HUES64 (cell line): ENCODE measurements around the gene CSAD.
"Not testable (repeated sequence)": the region's sequence is repeated elsewhere in the genome, so short reads cannot be mapped to it uniquely, and the experiment has no call there.

Experiments used
- H3K27ac ChIP-seq: 2 replicates; pipeline ENCODE4 v1.7.0; 2013; ENCODE audit warnings: low read depth, low read length, inconsistent platforms
- H3K27me3 ChIP-seq: 2 replicates; pipeline ENCODE4 v1.6.1; 2013; ENCODE audit warnings: mild to moderate bottlenecking, low read length; ENCODE audit not compliant: insufficient read depth
- H3K36me3 ChIP-seq: 2 replicates; pipeline ENCODE4 v1.6.1; 2013; ENCODE audit warnings: mild to moderate bottlenecking, low read length; ENCODE audit not compliant: insufficient read depth
- H3K4me1 ChIP-seq: 2 replicates; pipeline ENCODE4 v1.6.1; 2013; ENCODE audit warnings: mild to moderate bottlenecking, low read length, moderate library complexity; ENCODE audit not compliant: insufficient read depth
- H3K4me3 ChIP-seq: 2 replicates; pipeline ENCODE4 v1.5.1; 2013; ENCODE audit warnings: mild to moderate bottlenecking, low read length, moderate library complexity
- H3K9ac ChIP-seq: 2 replicates; pipeline ENCODE4 v1.6.1; 2013; ENCODE audit warnings: mild to moderate bottlenecking, low read depth, low read length
- H3K9me3 ChIP-seq: 2 replicates; pipeline ENCODE4 v1.6.1; 2013; ENCODE audit warnings: low read depth, low read length; ENCODE audit not compliant: insufficient read depth
- WGBS: fragments of 150-250, 120-280 bp; methylation state at CpG from one replicate; pipeline ENCODE4 v1.1.7; 2013; ENCODE audit warnings: missing lambda C conversion rate; 5-methylcytosine and 5-hydroxymethylcytosine counted together

CSAD gene

DNA sequence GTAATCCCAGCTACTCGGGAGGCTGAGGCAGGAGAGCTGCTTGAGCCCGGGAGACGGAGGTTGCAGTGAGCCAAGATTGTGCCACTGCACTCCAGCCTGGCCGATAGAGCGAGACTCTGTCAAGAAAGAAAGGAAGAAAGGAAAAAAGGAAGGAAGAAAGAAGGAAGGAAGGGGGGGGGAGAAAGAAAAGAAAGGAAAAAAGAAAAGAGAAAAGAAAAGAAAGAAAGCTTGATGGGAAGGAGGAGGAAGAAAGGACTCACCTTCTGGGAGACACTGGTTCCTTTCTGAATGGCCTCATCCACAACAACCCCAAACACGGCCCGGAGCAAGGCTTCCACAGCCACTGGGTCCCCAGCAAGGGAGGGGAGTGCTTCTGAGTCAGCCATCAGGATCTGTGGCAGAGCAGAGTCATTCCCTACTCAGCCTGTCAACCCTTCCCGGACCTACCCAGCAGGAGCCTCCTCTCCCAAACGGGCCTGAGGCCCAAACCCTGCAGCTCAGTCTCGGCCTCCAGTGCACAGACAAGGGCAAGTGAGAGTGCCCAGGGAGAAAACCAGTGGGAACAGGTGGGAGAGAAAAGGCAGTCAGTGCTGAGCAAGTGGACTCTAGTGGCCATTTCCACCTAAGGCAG is 7.5 kb downstream of the CSAD start:
- H3K9me3 ChIP-seq, result no peaks in the 10 kb centered on the region
- H3K9ac ChIP-seq, result no peak overlapping the region
- peaks cover 7% of the 10 kb centered on the region for H3K4me1 ChIP-seq
- H3K4me3 ChIP-seq, result no peak overlapping the region
- 77% methylated on average over 10 of the region's 10 CpGs for WGBS
- no peak overlapping the region for H3K27ac ChIP-seq
- H3K27me3 ChIP-seq, result peaks cover 80% of the 10 kb centered on the region
- no peaks in the 10 kb centered on the region for H3K36me3 ChIP-seq

DNA sequence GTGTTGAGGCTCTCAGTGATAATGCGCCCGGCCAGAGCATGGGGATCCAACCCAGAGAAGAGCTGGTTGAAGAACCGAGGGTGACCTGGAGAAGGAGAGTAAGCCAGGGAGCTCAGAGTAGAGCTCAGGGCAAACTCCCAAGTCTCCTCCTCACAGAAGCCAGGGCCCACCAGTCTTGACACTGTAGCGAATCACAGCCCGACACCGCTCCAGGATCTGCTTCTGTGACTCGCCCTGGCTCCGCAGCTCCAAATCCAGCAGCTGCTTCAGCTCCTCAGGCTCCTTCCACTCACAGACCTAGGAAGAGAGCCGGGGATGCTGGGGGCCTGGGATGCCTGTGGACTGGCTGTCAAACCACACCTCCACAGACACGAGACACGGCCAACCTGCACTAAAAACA is 8.4 kb downstream of the CSAD start:
- 90% methylated on average over 11 of the region's 11 CpGs for WGBS
- H3K27me3 ChIP-seq, result peaks cover 72% of the 10 kb centered on the region
- no peak overlapping the region for H3K27ac ChIP-seq
- H3K4me3 ChIP-seq, result no peak overlapping the region
- H3K9me3 ChIP-seq, result no peaks in the 10 kb centered on the region
- H3K9ac ChIP-seq, result no peak overlapping the region
- peaks cover 7% of the 10 kb centered on the region for H3K4me1 ChIP-seq
- H3K36me3 ChIP-seq, result no peaks in the 10 kb centered on the region

GRCh38 chr12:53171725-53172329 is 8.9 kb downstream of the CSAD start:
- WGBS, result 84% methylated on average over 9 of the region's 10 CpGs
- no peak overlapping the region for H3K27ac ChIP-seq
- peaks cover 7% of the 10 kb centered on the region for H3K4me1 ChIP-seq
- H3K9ac ChIP-seq, result no peak overlapping the region
- H3K27me3 ChIP-seq, result peaks cover 68% of the 10 kb centered on the region
- no peak overlapping the region for H3K4me3 ChIP-seq
- H3K36me3 ChIP-seq, result no peaks in the 10 kb centered on the region
- H3K9me3 ChIP-seq, result no peaks in the 10 kb centered on the region

- no peak overlapping the region for H3K9ac ChIP-seq
- no peaks in the 10 kb centered on the region for H3K36me3 ChIP-seq
- no peak overlapping the region for H3K27ac ChIP-seq
- 90% methylated on average over 14 of the region's 14 CpGs for WGBS
- no peaks in the 10 kb centered on the region for H3K9me3 ChIP-seq
- H3K4me3 ChIP-seq, result no peak overlapping the region
- peaks cover 7% of the 10 kb centered on the region for H3K4me1 ChIP-seq
- H3K27me3 ChIP-seq, result peaks cover 62% of the 10 kb centered on the region
These were observed 9.6 kb downstream of the CSAD start for GRCh38 chr12:53170876-53171724.

DNA sequence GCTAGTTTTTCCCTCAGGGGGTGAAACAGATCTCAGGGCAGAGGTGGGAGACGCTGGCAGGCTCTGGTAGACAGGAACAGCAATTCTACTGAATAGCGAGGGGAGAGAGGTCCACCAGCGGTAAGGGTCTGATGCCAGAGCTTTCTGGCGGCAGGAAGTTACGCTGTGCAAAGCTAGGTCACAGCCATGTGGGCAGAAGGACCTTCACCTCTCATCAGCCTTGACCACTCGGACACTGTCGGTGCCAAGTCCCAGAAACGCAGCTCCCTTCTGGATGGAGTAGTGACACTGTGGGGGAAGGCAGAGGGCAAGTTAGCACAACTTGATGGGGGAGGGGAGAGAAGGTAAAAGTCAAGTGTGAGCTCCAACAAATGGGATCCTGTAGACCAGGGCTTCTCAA is 10.5 kb downstream of the CSAD start:
- no peaks in the 10 kb centered on the region for H3K9me3 ChIP-seq
- H3K36me3 ChIP-seq, result no peaks in the 10 kb centered on the region
- H3K9ac ChIP-seq, result no peak overlapping the region
- H3K27me3 ChIP-seq, result peaks cover 54% of the 10 kb centered on the region
- 85% methylated on average over 8 of the region's 8 CpGs for WGBS
- no peaks in the 10 kb centered on the region for H3K4me1 ChIP-seq
- no peak overlapping the region for H3K4me3 ChIP-seq
- no peak overlapping the region for H3K27ac ChIP-seq

DNA sequence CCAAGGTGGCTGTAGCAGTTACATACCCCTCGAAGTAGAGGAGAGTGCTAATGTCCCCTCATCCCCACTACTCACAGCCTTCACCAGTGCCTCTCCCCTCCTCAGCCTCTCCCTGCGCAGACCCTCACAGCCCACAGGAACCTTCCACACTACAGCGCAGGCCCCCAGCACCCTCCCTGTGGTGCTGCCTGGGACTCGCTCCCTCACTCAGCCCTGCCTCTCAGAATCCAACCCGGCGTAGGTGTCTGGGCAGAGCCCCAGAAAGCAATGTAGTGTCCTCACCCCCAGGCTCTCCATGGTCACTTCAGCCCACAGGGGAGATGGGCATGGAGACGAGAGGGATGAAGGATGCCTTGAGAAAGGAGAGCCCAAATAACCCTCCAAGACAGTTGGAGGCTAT is 11.1 kb downstream of the CSAD start:
- H3K4me3 ChIP-seq, result no peak overlapping the region
- H3K27ac ChIP-seq, result no peak overlapping the region
- no peaks in the 10 kb centered on the region for H3K4me1 ChIP-seq
- H3K9ac ChIP-seq, result no peak overlapping the region
- H3K36me3 ChIP-seq, result no peaks in the 10 kb centered on the region
- H3K9me3 ChIP-seq, result no peaks in the 10 kb centered on the region
- H3K27me3 ChIP-seq, result peaks cover 52% of the 10 kb centered on the region
- 90% methylated on average over 7 of the region's 7 CpGs for WGBS

DNA sequence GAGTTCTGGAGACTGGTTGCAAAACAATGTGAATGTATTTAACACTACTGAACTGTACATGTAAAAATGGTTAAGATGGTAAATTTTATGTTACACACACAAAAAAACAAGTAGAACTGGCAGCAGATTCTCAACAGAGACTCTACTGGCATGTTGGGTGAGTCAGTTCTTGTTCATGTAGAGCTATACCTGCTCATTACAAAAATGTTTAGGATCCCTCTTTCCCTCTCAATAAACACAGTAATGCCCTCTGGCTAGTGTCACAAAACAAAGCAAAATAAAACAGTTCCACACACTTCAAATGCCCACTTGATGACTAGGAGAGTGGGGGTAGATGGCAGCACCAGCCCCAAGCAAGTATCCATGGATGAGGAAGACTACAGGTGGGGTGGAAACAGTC is 13.9 kb downstream of the CSAD start:
- no peaks in the 10 kb centered on the region for H3K9me3 ChIP-seq
- H3K4me3 ChIP-seq, result no peak overlapping the region
- no peak overlapping the region for H3K9ac ChIP-seq
- H3K36me3 ChIP-seq, result no peaks in the 10 kb centered on the region
- H3K27me3 ChIP-seq, result peaks cover 24% of the 10 kb centered on the region
- H3K27ac ChIP-seq, result no peak overlapping the region
- H3K4me1 ChIP-seq, result no peaks in the 10 kb centered on the region

DNA sequence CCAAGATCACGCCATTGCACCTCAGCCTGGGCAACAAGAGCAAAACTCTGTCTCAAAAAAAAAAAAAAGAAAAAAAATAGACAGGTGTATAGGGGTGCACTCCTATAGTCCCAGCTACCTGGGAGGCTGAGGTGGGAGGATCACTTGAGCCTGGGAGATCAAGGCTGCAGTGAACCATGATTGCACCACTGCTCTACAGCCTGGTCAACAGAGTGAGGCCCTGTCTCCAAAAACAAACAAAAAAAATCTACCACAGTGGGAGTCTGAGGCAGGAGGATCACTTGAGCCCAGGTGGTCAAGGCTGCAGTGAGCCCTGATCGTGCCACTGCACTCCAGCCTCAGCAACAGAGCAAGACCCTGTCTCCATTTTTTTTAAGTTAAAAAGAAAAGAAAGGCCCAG is 17.7 kb downstream of the CSAD start:
- H3K4me1 ChIP-seq, H3K9me3 ChIP-seq, H3K27ac ChIP-seq, H3K4me3 ChIP-seq, H3K9ac ChIP-seq, H3K36me3 ChIP-seq: not testable (repeated sequence)
- WGBS, result 87% methylated on average over 2 of the region's 2 CpGs
- peaks cover 22% of the 10 kb centered on the region for H3K27me3 ChIP-seq

DNA sequence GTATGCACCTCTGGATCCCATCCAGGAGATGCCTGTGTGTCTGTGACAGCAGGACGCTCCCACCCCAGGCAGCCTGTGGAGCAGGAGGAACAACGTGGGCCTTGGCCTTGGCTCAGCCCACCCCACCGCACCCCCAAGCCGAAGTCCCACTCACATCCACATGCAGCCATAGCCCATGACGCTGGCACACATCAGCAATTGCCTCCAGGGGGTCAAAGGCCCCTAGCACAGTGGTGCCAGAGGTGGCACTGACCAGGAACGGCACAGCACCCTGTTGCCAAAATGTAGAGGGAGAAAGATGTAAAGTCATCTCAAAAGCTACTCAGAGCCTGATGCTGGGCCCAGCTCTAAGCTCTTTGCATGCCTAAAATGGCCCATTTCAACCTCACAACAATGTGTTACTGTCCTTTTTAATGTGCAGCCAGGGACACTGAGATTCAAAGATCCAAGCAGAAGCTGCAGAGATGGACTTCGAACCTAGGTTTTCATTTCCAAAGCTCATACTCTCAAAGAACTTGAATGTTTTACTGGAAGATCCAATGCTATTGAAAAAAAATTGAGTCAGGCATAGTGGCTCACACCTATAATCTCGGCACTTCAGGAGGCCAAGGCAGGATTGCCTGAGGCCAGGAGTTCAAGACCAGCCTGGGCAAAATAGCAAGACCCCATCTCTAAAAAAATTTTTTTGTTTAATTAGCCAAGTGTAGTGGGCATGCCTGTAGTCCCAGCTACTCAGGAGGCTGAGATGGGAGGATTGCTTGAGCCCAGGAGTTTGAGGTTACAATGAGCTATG is 19.4 kb downstream of the CSAD start:
- Histone ChIP-seq H3K4me3 (no peak overlapping the region), H3K36me3 (no peaks in the 10 kb centered on the region), H3K4me1 (no peaks in the 10 kb centered on the region), H3K9ac (no peak overlapping the region), H3K9me3 (no peaks in the 10 kb centered on the region), H3K27me3 (peaks cover 19% of the 10 kb centered on the region), H3K27ac (no peak overlapping the region)
- 90% methylated on average over 8 of the region's 8 CpGs for WGBS

DNA sequence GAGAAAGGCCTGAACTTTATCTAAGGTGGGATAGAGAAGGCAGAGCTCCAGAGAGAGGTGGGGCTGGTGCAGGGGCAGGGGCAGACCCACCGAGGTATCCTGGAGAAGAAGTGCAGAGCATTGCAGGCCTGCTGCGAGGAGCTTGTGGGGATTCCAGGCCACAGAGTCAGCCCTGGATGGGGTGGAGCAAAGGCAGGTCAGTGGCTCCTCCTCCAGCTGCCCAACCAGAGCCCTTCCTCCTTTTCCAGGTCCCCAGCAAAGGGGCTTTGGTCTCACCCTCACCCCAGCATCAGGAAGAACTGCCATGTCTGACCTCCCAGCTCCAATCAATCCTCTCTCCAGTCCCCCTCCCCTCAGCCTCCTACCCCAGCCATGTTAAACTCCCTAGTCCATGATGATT is 20.1 kb downstream of the CSAD start:
- peaks cover 19% of the 10 kb centered on the region for H3K27me3 ChIP-seq
- no peak overlapping the region for H3K4me3 ChIP-seq
- H3K9me3 ChIP-seq, result no peaks in the 10 kb centered on the region
- 62% methylated on average over 2 of the region's 2 CpGs for WGBS
- H3K27ac ChIP-seq, result no peak overlapping the region
- no peak overlapping the region for H3K9ac ChIP-seq
- no peaks in the 10 kb centered on the region for H3K36me3 ChIP-seq
- H3K4me1 ChIP-seq, result no peaks in the 10 kb centered on the region

GRCh38 chr12:53160000-53160399 is 20.7 kb downstream of the CSAD start:
- peaks cover 19% of the 10 kb centered on the region for H3K27me3 ChIP-seq
- H3K4me3 ChIP-seq, result no peak overlapping the region
- no peaks in the 10 kb centered on the region for H3K4me1 ChIP-seq
- no peaks in the 10 kb centered on the region for H3K36me3 ChIP-seq
- H3K9me3 ChIP-seq, result no peaks in the 10 kb centered on the region
- H3K9ac ChIP-seq, result no peak overlapping the region
- H3K27ac ChIP-seq, result no peak overlapping the region
- WGBS, result 78% methylated on average over 16 of the region's 16 CpGs
